ENCODE data around the gene SERPINE1.

Gene SERPINE1

GRCh38 chr7:101140339-101140699 lies 13.4 kb downstream of the SERPINE1 start:
- H3K4me3 ChIP-seq (ENCODE audit: low read length): no peak overlapping the region
- no peak for DNase-seq (ENCODE audit: low read depth, low spot score)

DNA sequence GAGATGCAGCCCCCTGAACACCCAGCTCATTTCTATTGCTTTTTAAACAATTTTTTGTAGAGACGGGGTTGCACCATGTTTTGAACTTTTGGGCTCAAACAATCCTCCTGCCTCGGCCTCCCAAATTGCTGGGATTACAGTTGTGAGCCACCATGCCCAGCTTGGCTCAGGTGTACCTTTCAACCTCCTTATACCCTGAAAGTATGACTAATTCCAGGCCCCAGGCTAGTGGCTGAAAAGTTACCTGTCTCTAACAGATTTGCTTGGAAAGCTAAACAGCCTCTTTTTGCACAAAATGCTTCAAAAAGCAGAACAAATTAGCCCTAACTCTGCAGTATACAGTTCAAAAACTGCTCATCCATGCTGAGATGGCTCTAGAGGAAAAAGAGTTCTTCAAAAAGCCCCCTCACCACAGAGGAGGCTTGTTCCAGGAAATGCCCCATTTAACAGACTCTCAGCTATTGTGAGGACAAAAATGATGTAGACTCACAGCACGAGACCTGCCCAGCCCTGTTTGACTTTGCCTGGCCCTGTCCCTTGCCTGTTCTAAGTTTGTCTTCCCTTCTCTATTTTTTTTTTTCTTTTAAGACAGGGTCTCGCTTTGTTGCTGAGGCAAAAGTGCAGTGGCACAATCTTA lies 14.0 kb downstream of the SERPINE1 start:
- no peak overlapping the region for H3K4me3 ChIP-seq (ENCODE audit: low read length)
- DNase-seq (ENCODE audit: low read depth, low spot score): peak; percentile 17

DNA sequence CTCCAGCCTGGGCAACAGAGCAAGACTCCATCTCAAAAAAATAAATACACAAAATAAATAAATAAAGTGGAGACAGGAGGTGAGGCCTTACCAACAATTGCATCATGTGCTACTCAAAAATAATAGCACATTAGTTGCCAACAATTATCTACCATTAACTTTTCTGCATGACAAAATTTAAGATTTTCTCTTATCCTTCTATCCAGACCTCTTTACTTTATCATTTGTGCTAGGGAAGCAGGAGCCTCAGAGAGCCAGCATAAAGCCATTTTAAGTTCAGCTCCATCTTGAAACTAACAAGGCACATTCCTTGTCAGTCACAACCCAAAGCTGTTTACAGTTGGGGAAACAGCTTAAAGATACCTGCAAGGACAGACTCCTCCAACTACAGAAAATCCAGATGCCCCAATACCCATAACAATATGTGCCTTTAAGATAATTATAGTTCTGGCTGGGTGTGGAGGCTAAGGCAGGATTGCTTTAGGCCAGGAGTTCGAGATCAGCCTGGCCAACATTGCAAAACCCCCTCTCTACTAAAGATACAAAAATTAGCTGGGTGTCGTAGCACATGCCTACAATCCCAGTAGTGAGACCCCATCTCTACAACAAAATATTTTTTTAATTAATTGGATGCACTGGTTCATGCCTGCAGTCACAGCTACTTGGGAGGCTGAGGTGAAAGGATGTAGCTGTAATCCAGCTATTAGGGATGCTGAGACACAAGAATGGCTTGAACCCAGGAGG lies 25.2 kb downstream of the SERPINE1 start:
- H3K4me3 ChIP-seq (ENCODE audit: low read length): no peak overlapping the region
- no peak for DNase-seq (ENCODE audit: low read depth, low spot score)

DNA sequence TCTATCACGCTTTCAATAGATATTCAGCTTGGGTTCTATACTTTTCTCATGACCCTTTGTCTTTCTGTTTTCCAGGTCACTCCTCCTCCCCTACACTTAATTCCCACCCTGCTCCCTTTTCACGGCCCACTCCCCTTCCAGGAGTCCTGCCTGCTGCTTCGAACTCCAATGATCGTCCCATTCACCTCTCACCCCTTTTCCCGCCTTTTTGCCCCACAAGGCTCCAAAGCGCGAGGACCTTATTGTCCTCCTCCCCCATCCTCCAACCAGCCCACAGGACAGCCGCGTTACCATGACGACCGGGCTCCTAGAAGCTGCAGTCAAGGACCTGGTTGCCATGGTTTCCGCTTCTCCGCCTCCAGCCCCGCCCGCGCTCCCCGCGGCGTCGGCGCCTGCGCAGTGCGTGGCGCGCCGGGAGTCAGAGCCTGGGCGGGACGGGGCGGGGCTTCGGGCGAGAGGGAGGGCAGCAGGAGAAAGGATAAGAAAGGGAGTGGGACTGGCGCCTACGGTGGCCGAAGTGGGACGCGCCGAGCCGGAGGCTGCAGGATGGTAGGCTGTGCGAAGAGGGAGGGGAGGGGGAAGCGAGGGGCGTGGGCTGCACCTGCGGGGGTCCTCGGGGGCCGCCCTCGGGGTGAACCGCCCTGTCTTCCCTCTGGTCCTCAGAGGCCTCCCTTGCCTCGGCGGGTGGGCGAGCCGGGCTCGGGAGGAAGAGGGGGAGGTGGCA lies 27.2 kb downstream of the SERPINE1 start, which contains the start of gene AP1S1:
Gene AP1S1, plus strand, starts transcription at position 508 of the 724 bp plus-strand sequence. Its CDS starts 39 bp downstream, at position 547.
- DNase-seq (ENCODE audit: low read depth, low spot score): peak; percentile 96
- peak within 1 kb of the TSS; percentile 74 for H3K4me3 ChIP-seq (ENCODE audit: low read length)

DNA sequence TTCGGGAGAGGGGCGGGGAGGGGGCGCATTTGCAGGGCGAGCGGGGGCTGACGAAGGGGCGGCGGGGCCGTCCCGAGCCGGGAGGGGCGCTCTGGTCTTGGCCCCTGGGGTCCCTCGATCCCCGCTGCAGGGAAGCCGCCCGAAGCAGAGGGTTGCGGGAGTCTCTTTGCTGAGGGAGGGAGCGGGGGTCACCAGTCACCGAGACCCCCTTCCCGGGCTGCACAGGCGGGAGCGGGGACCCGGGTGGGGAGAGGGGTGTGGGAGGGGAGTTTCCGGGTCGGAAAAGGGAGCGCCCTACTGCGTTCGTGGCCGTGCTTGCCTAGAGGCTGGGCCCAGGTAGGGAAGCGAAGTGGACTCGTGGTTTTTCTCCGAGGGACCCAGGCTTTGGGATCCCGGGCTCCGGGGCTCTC lies 27.8 kb downstream of the SERPINE1 start:
- DNase-seq (ENCODE audit: low read depth, low spot score): no peak

GRCh38 chr7:101155303-101155702 lies 28.4 kb downstream of the SERPINE1 start:
- peak overlapping the region; percentile 74 for H3K4me3 ChIP-seq (ENCODE audit: low read length)

More for the DNA sequence above, 27.8 kb downstream of the SERPINE1 start:
- H3K4me3 ChIP-seq (ENCODE audit: low read length): peak overlapping the region; percentile 74

DNA sequence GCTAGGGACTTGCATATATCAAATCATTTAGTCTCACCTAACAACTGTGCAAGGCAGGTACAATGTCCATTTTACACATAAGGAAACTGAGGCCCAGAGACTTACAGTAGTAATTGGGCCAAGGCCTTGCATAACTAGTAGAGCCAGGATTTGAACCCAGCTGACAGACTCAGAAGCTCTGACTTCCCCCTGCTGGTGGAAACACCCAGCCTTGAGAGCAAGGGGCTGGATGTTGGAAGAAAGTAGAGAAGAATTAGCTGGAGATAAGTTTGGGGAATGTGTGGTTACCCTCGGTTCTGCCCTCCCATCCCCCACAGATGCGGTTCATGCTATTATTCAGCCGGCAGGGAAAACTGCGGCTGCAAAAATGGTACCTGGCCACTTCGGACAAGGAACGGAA lies 29.4 kb downstream of the SERPINE1 start:
- no peak for DNase-seq (ENCODE audit: low read depth, low spot score)
- H3K4me3 ChIP-seq (ENCODE audit: low read length): no peak overlapping the region

More at GRCh38 chr7:101155303-101155702, 28.4 kb downstream of the SERPINE1 start:
- no peak for DNase-seq (ENCODE audit: low read depth, low spot score)

DNA sequence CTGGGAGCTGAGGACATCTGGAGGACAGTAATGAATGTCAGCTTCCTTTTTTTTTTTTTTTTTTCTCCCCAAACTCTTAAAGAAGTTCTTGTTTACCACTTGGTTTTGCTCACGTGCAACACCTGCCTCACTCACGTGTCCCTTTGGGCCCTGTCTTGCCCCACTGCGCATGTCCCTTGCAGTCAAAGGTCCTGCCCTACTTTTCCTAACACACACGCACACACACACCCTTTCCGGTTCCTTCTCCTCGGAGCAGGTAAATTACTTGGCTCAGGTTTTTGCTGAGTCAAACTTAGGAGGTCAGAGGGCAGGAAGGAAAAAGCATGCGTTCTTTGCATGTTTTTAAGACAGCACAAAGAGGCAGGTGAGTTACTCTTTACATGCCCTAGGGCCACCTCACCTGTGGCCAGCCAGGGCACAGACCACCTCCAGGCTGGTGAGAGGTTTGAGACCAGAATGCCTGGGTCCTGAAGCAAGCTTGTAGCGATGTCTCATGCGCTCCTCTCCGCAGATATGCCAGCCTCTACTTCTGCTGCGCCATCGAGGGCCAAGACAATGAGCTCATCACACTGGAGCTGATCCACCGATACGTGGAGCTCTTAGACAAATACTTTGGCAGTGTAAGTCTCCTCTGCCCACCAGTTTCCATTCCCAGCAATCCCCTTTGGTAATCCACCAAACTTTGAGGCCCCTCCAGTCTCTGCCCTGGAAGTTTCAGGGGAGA lies 30.1 kb downstream of the SERPINE1 start:
- H3K4me3 ChIP-seq (ENCODE audit: low read length): no peak overlapping the region
- no peak for DNase-seq (ENCODE audit: low read depth, low spot score)

GRCh38 chr7:101159696-101160674 lies 33.1 kb downstream of the SERPINE1 start:
- DNase-seq (ENCODE audit: low read depth, low spot score): no peak
- H3K4me3 ChIP-seq (ENCODE audit: low read length): no peak overlapping the region

DNA sequence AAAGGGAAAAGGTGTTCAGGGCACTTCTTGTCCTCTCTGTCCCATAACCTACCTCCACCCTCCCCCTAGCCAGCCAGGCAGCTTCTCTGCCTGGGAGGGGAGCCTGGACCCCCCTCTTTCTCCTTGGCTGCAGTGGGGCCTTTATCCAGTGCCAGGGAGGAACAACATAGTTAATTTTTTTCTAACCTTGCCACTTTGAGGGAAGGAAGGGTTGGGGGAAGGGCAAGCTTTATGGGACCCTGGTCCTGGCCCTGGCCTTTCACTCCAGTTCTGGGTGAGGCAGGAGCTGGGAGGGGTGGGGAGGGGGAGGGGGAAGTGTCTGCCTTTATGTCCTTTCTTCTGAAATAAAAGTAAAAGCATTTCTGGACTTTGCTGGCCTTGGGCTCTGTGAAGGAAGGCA lies 34.0 kb downstream of the SERPINE1 start:
- no peak for DNase-seq (ENCODE audit: low read depth, low spot score)

DNA sequence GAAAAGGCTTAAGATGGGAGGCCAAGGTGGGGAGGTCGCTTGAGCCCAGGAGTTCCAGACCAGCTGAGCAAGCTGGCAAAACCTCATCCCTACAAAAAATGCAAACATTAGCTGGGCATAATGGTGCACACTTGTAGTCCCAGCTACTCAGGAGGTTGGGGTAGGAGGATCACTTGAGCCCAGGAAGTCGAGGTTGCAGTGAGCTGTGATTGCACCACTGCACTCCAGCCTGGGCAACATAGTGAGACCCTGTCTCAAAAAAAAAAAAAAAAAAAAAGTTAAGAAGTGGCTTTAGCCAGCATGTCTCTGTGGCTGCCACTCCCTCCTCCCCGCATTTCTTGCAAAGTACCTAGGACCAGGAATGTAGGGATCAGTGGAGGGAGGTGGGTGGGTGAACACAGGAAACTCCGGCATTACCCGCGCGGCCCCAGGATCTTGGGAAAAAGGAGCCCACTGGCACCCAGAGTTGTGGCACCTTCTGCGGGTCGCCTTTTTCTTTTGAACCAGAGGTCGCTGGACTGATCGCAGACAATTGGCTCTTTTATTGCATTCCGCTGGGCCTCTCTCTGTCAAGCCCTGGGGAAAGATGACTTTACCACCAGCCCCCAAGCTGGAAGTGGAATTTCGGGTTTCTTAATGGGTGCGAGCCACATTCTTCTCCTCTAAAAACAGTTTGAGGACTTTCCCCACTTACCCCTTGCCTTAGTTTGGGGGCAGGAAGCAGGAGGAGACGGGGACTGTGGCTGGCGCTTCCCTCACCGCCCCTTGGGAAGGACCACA lies 35.0 kb downstream of the SERPINE1 start:
- DNase-seq (ENCODE audit: low read depth, low spot score): no peak

More for the DNA sequence above, 34.0 kb downstream of the SERPINE1 start:
- no peak overlapping the region for H3K4me3 ChIP-seq (ENCODE audit: low read length)

GRCh38 chr7:101162551-101163278 lies 35.8 kb downstream of the SERPINE1 start:
- peak overlapping the region; percentile 58 for H3K4me3 ChIP-seq (ENCODE audit: low read length)
- DNase-seq (ENCODE audit: low read depth, low spot score): no peak

More for the DNA sequence above, 35.0 kb downstream of the SERPINE1 start:
- no peak overlapping the region for H3K4me3 ChIP-seq (ENCODE audit: low read length)

DNA sequence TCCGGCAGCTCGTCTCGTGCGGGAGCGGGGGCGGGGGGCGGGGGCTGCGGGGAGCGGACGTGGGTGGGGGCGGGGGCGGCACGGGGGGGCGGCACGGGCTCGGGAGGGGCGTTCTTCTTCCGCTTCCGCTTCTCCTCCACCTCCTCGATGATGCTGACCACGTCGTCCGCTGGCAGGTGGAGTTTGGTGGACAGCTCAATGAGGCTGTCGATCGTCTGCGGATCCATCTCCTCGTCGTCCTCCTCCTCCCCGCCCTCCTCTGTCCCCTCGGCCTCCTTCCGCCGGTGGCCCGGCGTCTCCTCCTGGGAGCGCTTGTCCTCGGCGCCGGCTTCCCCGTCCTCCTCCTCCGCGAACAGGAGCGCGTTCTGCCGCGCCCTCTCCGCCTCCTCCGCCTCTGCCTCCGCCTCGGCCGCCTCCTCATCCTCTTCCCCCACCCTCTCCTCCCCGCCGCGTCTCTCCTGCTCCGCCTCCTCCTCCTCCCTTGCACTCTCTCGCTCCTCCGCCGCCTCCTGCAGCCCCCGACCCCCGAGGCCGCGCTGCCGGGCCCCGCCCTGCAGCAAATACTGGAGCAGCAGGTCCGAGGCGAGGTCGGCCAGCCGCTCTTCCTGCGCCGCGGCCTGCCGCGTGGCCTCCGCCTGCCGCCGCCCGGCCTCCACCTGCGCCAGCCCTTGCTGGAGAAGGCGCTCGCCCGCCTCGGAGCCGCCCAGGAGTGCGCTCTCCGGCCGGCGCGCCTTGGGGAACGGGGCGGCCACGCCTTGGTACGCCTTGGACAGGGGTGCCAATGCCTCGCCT lies 36.6 kb downstream of the SERPINE1 start:
- peak overlapping the region; percentile 58 for H3K4me3 ChIP-seq (ENCODE audit: low read length)
- DNase-seq (ENCODE audit: low read depth, low spot score): no peak

GRCh38 chr7:101164071-101164840 lies 37.4 kb downstream of the SERPINE1 start:
- H3K4me3 ChIP-seq (ENCODE audit: low read length): peak overlapping the region; percentile 58
- no peak for DNase-seq (ENCODE audit: low read depth, low spot score)
